Thyroid gland (tissue), 4 donors: ENCODE results near the gene INO80E. TPM values are rescaled to one million over a fixed set of nuclear protein-coding genes. Genes with fewer than 3 reads are reported as not detected.

ENCODE experiments used
- DNase-seq, 2 donors: peaks; one replicate each; pipeline ENCODE4 v3.0.0-alpha.2; 2019
- H3K27ac ChIP-seq, 3 donors: fragments of 200-600 bp; sonication (generic); 1 replicate in 2 of 3; 2 replicates in 1 of 3; pipeline ENCODE4 v1.5.1; 2016 to 2019; ENCODE audit warnings: mild to moderate bottlenecking in 1 of 3, moderate library complexity in 1 of 3
- H3K27me3 ChIP-seq: fragments of 200-600 bp; sonication (generic); one replicate; pipeline ENCODE4 v1.5.1; 2019
- H3K36me3 ChIP-seq, 2 donors: fragments of 200-600 bp; sonication (generic); one replicate each; pipeline ENCODE4 v1.5.1; 2016 to 2019
- H3K4me1 ChIP-seq, 2 donors: fragments of 200-600 bp; sonication (generic); one replicate each; pipeline ENCODE4 v1.5.1; 2017 to 2019
- H3K4me3 ChIP-seq, 3 donors: fragments of 200-600 bp; sonication (generic); replicated peaks in 1 of 3; 1 replicate in 2 of 3; 2 replicates in 1 of 3; pipeline ENCODE4 v1.5.1; 2016; ENCODE audit warnings: mild to moderate bottlenecking in 1 of 3
- H3K9me3 ChIP-seq: fragments of 200-600 bp; sonication (generic); one replicate; pipeline ENCODE4 v1.5.1; 2017
- POLR2A ChIP-seq, 2 donors: fragments of 450-650 bp; IDR thresholded peaks; one replicate each; pipeline ENCODE4 v1.6.1; 2017; ENCODE audit warnings: antibody characterized with exemption in 2 of 2, mild to moderate bottlenecking in 2 of 2, moderate library complexity in 1 of 2
- WGBS, 2 donors: methylation state at CpG; one replicate each; pipeline ENCODE4 v1.1.5; 2017; 5-methylcytosine and 5-hydroxymethylcytosine counted together
- intact Hi-C: fragments of 100-400 bp; cut with DNase I; formaldehyde crosslinking; loops from one replicate; pipeline ENCODE4 v1.15.1; 2023
- total RNA-seq, 4 donors: library from RNA; depleted of rRNA; stranded (reverse); fragments of >200 nt; gene quantifications; one replicate each; pipeline ENCODE4 v1.2.3, GENCODE V29; 2016
- TF ChIP-seq, protein P1 (sequence below), 6 experiments: fragments of 200-600 bp in 3 of 6; fragments of 450-650 bp in 3 of 6; sonication (generic) in 3 of 6; IDR thresholded peaks; one replicate each; pipeline ENCODE4 v1.5.1; 2016 to 2019; ENCODE audit warnings: antibody characterized with exemption in 6 of 6, mild to moderate bottlenecking in 2 of 6, inconsistent platforms in 1 of 6, moderate library complexity in 1 of 6

INO80E gene
- total RNA-seq, 4 donors from 2014 or later, result 45.9 to 165 (median 142) TPM

DNA sequence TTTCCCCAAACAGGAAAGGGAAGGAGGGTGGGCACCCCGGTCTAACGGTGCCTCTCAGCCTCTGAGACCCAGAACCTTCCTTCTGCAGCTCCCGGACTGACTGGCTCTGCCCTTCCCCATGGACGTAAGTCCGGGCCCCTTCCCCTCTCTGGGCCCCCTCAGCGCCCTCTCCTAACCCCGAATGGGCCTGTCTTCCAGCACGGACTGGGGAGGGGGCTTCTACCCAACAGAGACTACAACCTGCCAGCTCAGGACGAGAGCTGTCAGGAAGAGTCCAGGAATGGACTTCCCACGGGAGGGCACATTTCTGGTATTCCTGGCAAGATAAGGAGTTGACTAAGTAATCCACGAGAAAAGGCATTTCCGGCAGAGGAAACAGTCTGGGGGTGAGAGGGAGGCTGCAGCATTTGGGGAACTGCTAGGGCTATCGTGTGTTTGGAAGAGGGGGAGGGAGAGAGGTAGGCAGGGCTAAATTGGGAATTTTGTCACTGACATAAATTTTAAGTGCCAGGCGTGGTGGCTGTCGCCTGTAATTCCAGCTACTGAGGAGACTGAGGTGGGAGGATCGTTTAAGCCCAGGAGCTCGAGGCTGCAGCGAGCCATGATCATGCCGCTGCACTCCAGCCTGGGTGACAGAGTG lies 57.5 kb downstream of the INO80E start:
- 5 to 7% methylated on average over 18 to 19 of the region's 19 CpGs for WGBS, 2 donors
- H3K4me3 ChIP-seq, result peak overlapping the region; percentile 11 to 58 (median 41)
- no peaks in the 10 kb centered on the region for H3K27me3 ChIP-seq
- H3K9me3 ChIP-seq, result no peaks in the 10 kb centered on the region
- TF ChIP-seq POLR2A (IDR thresholded peaks at IDR 0.05), result no peak
- TF ChIP-seq, protein P1, sequence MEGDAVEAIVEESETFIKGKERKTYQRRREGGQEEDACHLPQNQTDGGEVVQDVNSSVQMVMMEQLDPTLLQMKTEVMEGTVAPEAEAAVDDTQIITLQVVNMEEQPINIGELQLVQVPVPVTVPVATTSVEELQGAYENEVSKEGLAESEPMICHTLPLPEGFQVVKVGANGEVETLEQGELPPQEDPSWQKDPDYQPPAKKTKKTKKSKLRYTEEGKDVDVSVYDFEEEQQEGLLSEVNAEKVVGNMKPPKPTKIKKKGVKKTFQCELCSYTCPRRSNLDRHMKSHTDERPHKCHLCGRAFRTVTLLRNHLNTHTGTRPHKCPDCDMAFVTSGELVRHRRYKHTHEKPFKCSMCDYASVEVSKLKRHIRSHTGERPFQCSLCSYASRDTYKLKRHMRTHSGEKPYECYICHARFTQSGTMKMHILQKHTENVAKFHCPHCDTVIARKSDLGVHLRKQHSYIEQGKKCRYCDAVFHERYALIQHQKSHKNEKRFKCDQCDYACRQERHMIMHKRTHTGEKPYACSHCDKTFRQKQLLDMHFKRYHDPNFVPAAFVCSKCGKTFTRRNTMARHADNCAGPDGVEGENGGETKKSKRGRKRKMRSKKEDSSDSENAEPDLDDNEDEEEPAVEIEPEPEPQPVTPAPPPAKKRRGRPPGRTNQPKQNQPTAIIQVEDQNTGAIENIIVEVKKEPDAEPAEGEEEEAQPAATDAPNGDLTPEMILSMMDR (IDR thresholded peaks at IDR 0.05), result no peak
- intact Hi-C loops, result no loop called here
- no peak for DNase-seq
- H3K27ac ChIP-seq, result peak overlapping the region in 1 of 3 donors; percentile 43
- no peaks in the 10 kb centered on the region for H3K36me3 ChIP-seq
- H3K4me1 ChIP-seq, result peaks cover 15 to 29% of the 10 kb centered on the region in 2 donors

GRCh38 chr16:30054451-30054850 lies 58.4 kb downstream of the INO80E start:
- Histone ChIP-seq H3K36me3 (no peaks in the 10 kb centered on the region), H3K4me3 (no peak overlapping the region), H3K27me3 (no peaks in the 10 kb centered on the region), H3K9me3 (no peaks in the 10 kb centered on the region), H3K27ac (no peak overlapping the region), H3K4me1 (peaks cover 15 to 29% of the 10 kb centered on the region in 2 donors)
- no peak for TF ChIP-seq POLR2A (IDR thresholded peaks at IDR 0.05)
- TF ChIP-seq, protein P1 (IDR thresholded peaks at IDR 0.05), result no peak
- intact Hi-C loops, result no loop called here
- 81 to 89% methylated on average over 8 of the region's 8 CpGs for WGBS, 2 donors
- no peak for DNase-seq

DNA sequence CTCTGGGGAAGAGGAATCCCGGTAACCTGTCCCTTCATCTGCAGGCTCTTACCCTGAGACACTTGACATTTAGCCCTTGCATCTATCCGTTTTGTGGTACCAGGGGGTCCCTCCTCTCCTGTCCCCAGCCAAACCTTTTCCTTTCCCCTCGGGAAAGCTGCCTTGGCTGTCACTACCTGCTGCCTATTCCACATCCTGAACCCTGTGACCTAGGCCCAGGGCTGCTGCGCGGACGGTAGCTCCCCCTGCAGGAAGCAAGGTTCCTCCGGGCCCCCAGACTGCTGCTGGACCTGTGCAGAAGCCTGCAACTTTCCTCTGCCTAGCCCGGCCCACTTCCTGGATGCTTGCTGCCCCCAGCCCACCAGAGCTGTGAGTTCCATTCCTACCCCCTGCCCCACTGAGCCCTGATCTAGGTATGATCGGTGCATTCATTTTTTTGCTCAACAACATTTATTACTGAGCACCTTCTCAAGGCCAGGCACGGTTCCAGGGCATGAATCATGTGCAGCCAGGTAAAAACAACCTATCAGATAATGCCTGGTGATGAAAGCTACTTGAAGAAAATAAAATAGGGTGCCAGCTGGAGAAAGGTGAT lies 59.0 kb downstream of the INO80E start:
- Histone ChIP-seq H3K9me3 (no peaks in the 10 kb centered on the region), H3K4me3 (no peak overlapping the region), H3K27ac (no peak overlapping the region), H3K27me3 (no peaks in the 10 kb centered on the region), H3K36me3 (no peaks in the 10 kb centered on the region), H3K4me1 (peaks cover 15 to 29% of the 10 kb centered on the region in 2 donors)
- TF ChIP-seq POLR2A (IDR thresholded peaks at IDR 0.05), result no peak
- TF ChIP-seq, protein P1 (IDR thresholded peaks at IDR 0.05), result peak in 5 of 6 experiments; percentile 10 to 36 (median 16)
- intact Hi-C loops, result no loop called here
- WGBS, 2 donors, result 33 to 46% methylated on average over 6 to 10 of the region's 10 CpGs
- peak; percentile 80 to 84 for DNase-seq

Other genes with a start within 250 kb of the INO80E start
- not detected for gene ZG16, start 218.0 kb upstream of the INO80E start, total RNA-seq
- 10 to 100 TPM; 38.4 to 68.6 (median 57.2) TPM for gene KIF22, start 205.5 kb upstream of the INO80E start, total RNA-seq
- gene MAZ, start 189.7 kb upstream of the INO80E start, total RNA-seq, result 100 to 1,000 TPM in 2 of 4 donors, 10 to 100 TPM in 2; 80.4 to 132 (median 107) TPM
- 1 to 10 TPM in 3 of 4 donors, under 1 TPM in 1; 0.89 to 4.0 (median 2.4) TPM for gene PRRT2, start 184.0 kb upstream of the INO80E start, total RNA-seq
- 10 to 100 TPM; 38.2 to 75.0 (median 55.2) TPM for gene PAGR1, start 180.1 kb upstream of the INO80E start, total RNA-seq
- 100 to 1,000 TPM in 1 of 4 donors, 10 to 100 TPM in 3; 70.1 to 127 (median 90.6) TPM for gene MVP, start 175.8 kb upstream of the INO80E start, total RNA-seq
- 100 to 1,000 TPM in 2 of 4 donors, 10 to 100 TPM in 2; 79.3 to 122 (median 99.3) TPM for gene CDIPT, start 133.0 kb upstream of the INO80E start, total RNA-seq
- gene SEZ6L2, start 96.7 kb upstream of the INO80E start, total RNA-seq, result 1 to 10 TPM in 2 of 4 donors, under 1 TPM in 2; 0.33 to 1.5 (median 0.79) TPM
- gene ASPHD1, start 95.8 kb upstream of the INO80E start, total RNA-seq, result not detected
- gene KCTD13, start 70.0 kb upstream of the INO80E start, total RNA-seq, result 10 to 100 TPM in 3 of 4 donors, 1 to 10 TPM in 1; 9.8 to 27.5 (median 15.5) TPM
- 100 to 1,000 TPM in 3 of 4 donors, 10 to 100 TPM in 1; 93.2 to 140 (median 135) TPM for gene TMEM219, start 34.2 kb upstream of the INO80E start, total RNA-seq
- gene TAOK2, start 22.4 kb upstream of the INO80E start, total RNA-seq, result 10 to 100 TPM; 48.8 to 62.6 (median 55.2) TPM
- 10 to 100 TPM; 10.7 to 23.1 (median 18.4) TPM for gene HIRIP3, start 624 bp upstream of the INO80E start, total RNA-seq
- 1 to 10 TPM in 1 of 4 donors, under 1 TPM in 2, not detected in 1; 0.22 to 1.2 (median 0.94) TPM for gene DOC2A, start 14.8 kb downstream of the INO80E start, total RNA-seq
- gene C16orf92, start 27.0 kb downstream of the INO80E start, total RNA-seq, result not detected
- gene TLCD3B, start 35.0 kb downstream of the INO80E start, total RNA-seq, result under 1 TPM in 2 of 4 donors, not detected in 2; 0.54 to 0.79 TPM
- 1,000 to 10,000 TPM in 3 of 4 donors, 100 to 1,000 TPM in 1; 752 to 2,025 (median 1,174) TPM for gene ALDOA, start 69.5 kb downstream of the INO80E start, total RNA-seq
- 10 to 100 TPM; 43.6 to 59.9 (median 50.8) TPM for gene PPP4C, start 79.8 kb downstream of the INO80E start, total RNA-seq
- gene TBX6, start 95.7 kb downstream of the INO80E start, total RNA-seq, result 1 to 10 TPM; 1.6 to 3.3 (median 2.4) TPM
- gene YPEL3, start 100.0 kb downstream of the INO80E start, total RNA-seq, result 100 to 1,000 TPM in 1 of 4 donors, 10 to 100 TPM in 3; 32.4 to 372 (median 68.0) TPM
- 1 to 10 TPM in 2 of 4 donors, under 1 TPM in 1, not detected in 1; 0.68 to 1.6 (median 1.2) TPM for gene GDPD3, start 117.3 kb downstream of the INO80E start, total RNA-seq
- gene MAPK3, start 127.0 kb downstream of the INO80E start, total RNA-seq, result 10 to 100 TPM; 31.5 to 90.6 (median 51.5) TPM
- gene CORO1A, start 187.4 kb downstream of the INO80E start, total RNA-seq, result 10 to 100 TPM in 3 of 4 donors, 1 to 10 TPM in 1; 7.3 to 14.8 (median 11.2) TPM
- 100 to 1,000 TPM in 2 of 4 donors, 1 to 10 TPM in 2; 2.1 to 150 (median 67.4) TPM for gene BOLA2B, start 197.4 kb downstream of the INO80E start, total RNA-seq
- 10 to 100 TPM; 26.2 to 73.3 (median 63.7) TPM for gene SLX1A, start 197.6 kb downstream of the INO80E start, total RNA-seq
- gene SULT1A3, start 203.0 kb downstream of the INO80E start, total RNA-seq, result 10 to 100 TPM in 2 of 4 donors, 1 to 10 TPM in 2; 8.9 to 13.8 (median 9.8) TPM